Ishikawa (cell line): ENCODE measurements around the gene WSB2.

Source experiments
- CEBPB ChIP-seq: IDR thresholded peaks from 2 replicates; pipeline ENCODE4 v1.6.1; 2012
- CREB1 ChIP-seq: IDR thresholded peaks from 2 replicates; pipeline ENCODE4 v1.6.1; 2012; ENCODE audit warnings: low read depth
- EGR1 ChIP-seq: IDR thresholded peaks from 2 replicates; pipeline ENCODE4 v1.6.1; 2012
- EP300 ChIP-seq: IDR thresholded peaks from 2 replicates; pipeline ENCODE4 v1.6.1; 2012; ENCODE audit warnings: borderline replicate concordance
- FOXM1 ChIP-seq: IDR thresholded peaks from 2 replicates; pipeline ENCODE4 v1.6.1; 2012; ENCODE audit warnings: low read depth, borderline replicate concordance
- MAX ChIP-seq: IDR thresholded peaks from 2 replicates; pipeline ENCODE4 v1.6.1; 2012
- NFIC ChIP-seq: IDR thresholded peaks from 2 replicates; pipeline ENCODE4 v1.6.1; 2012
- RAD21 ChIP-seq: IDR thresholded peaks from 2 replicates; pipeline ENCODE4 v1.6.1; 2012; ENCODE audit warnings: low read depth
- REST ChIP-seq: IDR thresholded peaks from 2 replicates; pipeline ENCODE4 v1.6.1; 2012; ENCODE audit warnings: low read depth, mild to moderate bottlenecking
- TAF1 ChIP-seq: IDR thresholded peaks from 2 replicates; pipeline ENCODE4 v1.6.1; 2012; ENCODE audit warnings: low read depth, mild to moderate bottlenecking
- TCF12 ChIP-seq: IDR thresholded peaks from 2 replicates; pipeline ENCODE4 v1.6.1; 2012; ENCODE audit warnings: low read depth
- TEAD4 ChIP-seq: IDR thresholded peaks from 2 replicates; pipeline ENCODE4 v1.6.1; 2012
- USF1 ChIP-seq: IDR thresholded peaks from 2 replicates; pipeline ENCODE4 v1.6.1; 2012
- YY1 ChIP-seq: IDR thresholded peaks from 2 replicates; pipeline ENCODE4 v1.6.1; 2012; ENCODE audit warnings: low read depth
- ZBTB7A ChIP-seq: IDR thresholded peaks from 2 replicates; pipeline ENCODE4 v1.6.1; 2012; ENCODE audit warnings: low read depth

The WSB2 gene

GRCh38 chr12:118094039-118094438 is 33.1 kb upstream of the WSB2 start:
- TF ChIP-seq TEAD4, result no peak
- TF ChIP-seq NFIC, result no peak

GRCh38 chr12:118089782-118090181 is 28.8 kb upstream of the WSB2 start:
- TF ChIP-seq TEAD4 (no peak), TAF1 (no peak), TCF12 (no peak), USF1 (no peak), EGR1 (no peak), EP300 (no peak), YY1 (no peak), REST (no peak), NFIC (no peak), FOXM1 (no peak), CEBPB (no peak), MAX (no peak), CREB1 (no peak), ZBTB7A (no peak), RAD21 (no peak)

GRCh38 chr12:118082161-118082560 is 21.2 kb upstream of the WSB2 start:
- TF ChIP-seq FOXM1, result no peak
- no peak for TF ChIP-seq NFIC
- no peak for TF ChIP-seq TAF1
- TF ChIP-seq REST, result no peak
- TF ChIP-seq USF1, result no peak
- no peak for TF ChIP-seq RAD21

- TF ChIP-seq TEAD4, result no peak
- no peak for TF ChIP-seq EGR1
- TF ChIP-seq RAD21, result no peak
- TF ChIP-seq ZBTB7A, result no peak
- no peak for TF ChIP-seq REST
- no peak for TF ChIP-seq CREB1
- no peak for TF ChIP-seq NFIC
- TF ChIP-seq MAX, result no peak
- TF ChIP-seq YY1, result no peak
- TF ChIP-seq USF1, result no peak
- TF ChIP-seq TAF1, result no peak
- TF ChIP-seq TCF12, result no peak
Observed at GRCh38 chr12:118073768-118074167, 12.8 kb upstream of the WSB2 start.

GRCh38 chr12:118070650-118071049 is 9.7 kb upstream of the WSB2 start:
- TF ChIP-seq FOXM1, result no peak
- no peak for TF ChIP-seq CREB1
- TF ChIP-seq YY1, result no peak
- no peak for TF ChIP-seq CEBPB
- no peak for TF ChIP-seq TCF12
- TF ChIP-seq RAD21, result no peak
- TF ChIP-seq NFIC, result no peak
- no peak for TF ChIP-seq EP300
- no peak for TF ChIP-seq TEAD4
- TF ChIP-seq ZBTB7A, result no peak
- TF ChIP-seq EGR1, result no peak
